A549 (cell line): ENCODE results near the gene SLCO1A2. TPM values are rescaled to one million over a fixed set of nuclear protein-coding genes. Genes with fewer than 3 reads are reported as not detected.

ENCODE experiments used
- ATAC-seq, 2 experiments: fragments of 200-7000 bp in 1 of 2; fragments of >200 bp in 1 of 2; cut with Nextera tagmentation in 1 of 2; cut with Tn5 transposase in 1 of 2; 3 replicates each; pipeline versions ENCODE4 v1.8.0 to v1.9.1; 2018 to 2020; ENCODE audit warnings: mild to moderate bottlenecking in 1 of 2, moderate library complexity in 1 of 2
- CTCF ChIA-PET: fragments of 300-600 bp; sonication (Branson Sonifier 250); formaldehyde crosslinking; extraction: SDS; loops from one replicate; lab custom pipeline; 2021; ENCODE audit warnings: antibody characterized with exemption, inconsistent platforms; lab: Yijun Ruan, JAX
- POLR2A ChIA-PET: fragments of 350-600 bp; formaldehyde crosslinking; extraction: SDS; loops from one replicate; lab custom pipeline; 2021; ENCODE audit warnings: antibody characterized with exemption, inconsistent platforms; lab: Yijun Ruan, JAX
- DNase-seq, 2 experiments: peaks; one replicate each; pipeline versions ENCODE4 v3.0.0 to v3.0.0-alpha.2; 2011 to 2016; ENCODE audit warnings: low read depth in 1 of 2, low spot score in 1 of 2
- FAIRE-seq: peaks from 2 replicates; lab custom pipeline; 2011; peaks lifted over from hg19 to GRCh38; lab: Jason Lieb, UNC
- H3K27ac ChIP-seq, 2 experiments: fragments of >200 bp; sonication (Bioruptor Twin); formaldehyde crosslinking; 3 replicates each; pipeline ENCODE4 v1.5.1; 2016 to 2017
- H3K4me1 ChIP-seq: fragments of >200 bp; sonication (Bioruptor Twin); formaldehyde crosslinking; 3 replicates; pipeline ENCODE4 v1.6.1; 2016
- H3K4me2 ChIP-seq: fragments of >200 bp; sonication (Bioruptor Twin); formaldehyde crosslinking; 3 replicates; pipeline ENCODE4 v1.6.1; 2016
- H3K4me3 ChIP-seq: fragments of >200 bp; sonication (Bioruptor Twin); formaldehyde crosslinking; 3 replicates; pipeline ENCODE4 v1.5.1; 2016
- H3K9me3 ChIP-seq: fragments of >200 bp; sonication (Bioruptor Twin); formaldehyde crosslinking; 3 replicates; pipeline ENCODE4 v1.6.1; 2016
- BHLHE40 ChIP-seq: IDR thresholded peaks from 2 replicates; pipeline ENCODE4 v1.6.1; 2012; ENCODE audit warnings: low read depth, low read length, inconsistent platforms
- CBX2 ChIP-seq: fragments of 200-600 bp; sonication (generic); IDR thresholded peaks from 2 replicates; pipeline ENCODE4 v1.6.1; 2016; ENCODE audit warnings: low read depth, mild to moderate bottlenecking, borderline replicate concordance
- CEBPB ChIP-seq, 2 experiments: fragments of >200 bp in 1 of 2; sonication (Bioruptor Twin) in 1 of 2; formaldehyde crosslinking in 1 of 2; IDR thresholded peaks; 2 replicates each; pipeline ENCODE4 v1.6.1; 2012 to 2016
- CHD2 ChIP-seq: fragments of 150-350 bp; IDR thresholded peaks from 2 replicates; pipeline ENCODE4 v1.6.1; 2014; ENCODE audit warnings: low read length; ENCODE audit not compliant: partially characterized antibody
- EHF ChIP-seq: fragments of 250-450 bp; sonication (Bioruptor Pico); IDR thresholded peaks from 2 replicates; pipeline ENCODE4 v1.5.0; 2020; ENCODE audit warnings: mild to moderate bottlenecking
- EHMT2 ChIP-seq: fragments of 200-600 bp; sonication (generic); IDR thresholded peaks from 2 replicates; pipeline ENCODE4 v1.6.1; 2016; ENCODE audit warnings: antibody characterized with exemption, low read depth, mild to moderate bottlenecking, moderate library complexity
- EP300 ChIP-seq, 2 experiments: fragments of >200 bp; sonication (Bioruptor Twin); formaldehyde crosslinking; IDR thresholded peaks; 2 replicates in 1 of 2; 3 replicates in 1 of 2; pipeline ENCODE4 v1.6.1; 2016 to 2017
- HOXA7 ChIP-seq: fragments of 250-450 bp; sonication (Bioruptor Pico); IDR thresholded peaks from 2 replicates; pipeline ENCODE4 v1.5.0; 2020; ENCODE audit warnings: mild to moderate bottlenecking, moderate library complexity
- JUNB ChIP-seq: fragments of >200 bp; sonication (Bioruptor Twin); formaldehyde crosslinking; IDR thresholded peaks from 2 replicates; pipeline ENCODE4 v1.6.1; 2016
- PHF8 ChIP-seq: fragments of 200-600 bp; sonication (generic); IDR thresholded peaks from 2 replicates; pipeline ENCODE4 v1.6.1; 2016; ENCODE audit warnings: low read depth, mild to moderate bottlenecking, antibody characterized with exemption, moderate library complexity, borderline replicate concordance
- POLR2AphosphoS2 ChIP-seq: conservative IDR thresholded peaks from 2 replicates; pipeline ENCODE4 v1.6.1; 2012; ENCODE audit warnings: low read length, improper control_type of control experiment, inconsistent platforms
- RFX5 ChIP-seq: fragments of 450-650 bp; IDR thresholded peaks from 2 replicates; pipeline ENCODE4 v1.7.1; 2014; ENCODE audit warnings: antibody characterized with exemption, mild to moderate bottlenecking, moderate library complexity
- RNF2 ChIP-seq: fragments of 200-600 bp; sonication (generic); IDR thresholded peaks from 2 replicates; pipeline ENCODE4 v1.6.1; 2016; ENCODE audit warnings: low read depth, mild to moderate bottlenecking, antibody characterized with exemption, moderate library complexity, borderline replicate concordance
- SMC3 ChIP-seq: fragments of >200 bp; sonication (Bioruptor Twin); formaldehyde crosslinking; IDR thresholded peaks from 3 replicates; pipeline ENCODE4 v1.6.1; 2018; ENCODE audit warnings: inconsistent platforms
- SREBF2 ChIP-seq: fragments of 450-650 bp; IDR thresholded peaks from 2 replicates; pipeline ENCODE4 v1.6.1; 2014; ENCODE audit warnings: mild to moderate bottlenecking, moderate library complexity
- TFCP2L1 ChIP-seq: fragments of 250-450 bp; sonication (Bioruptor Pico); IDR thresholded peaks from 2 replicates; pipeline ENCODE4 v1.5.0; 2021; ENCODE audit warnings: mild to moderate bottlenecking
- WGBS: methylation state at CpG from one replicate; pipeline ENCODE4 v1.1.6; 2017; ENCODE audit errors: missing lambda C conversion rate; 5-methylcytosine and 5-hydroxymethylcytosine counted together
- polyA plus RNA-seq, 4 experiments: library from polyadenylated mRNA; depleted of rRNA in 3 of 4; stranded (reverse); fragments of >200 nt; fragmentation: RNase III in 1 of 4; extraction: RNeasy Plus Mini Kit Qiagen cat#74134 plus additional on column Dnase treatment in 1 of 4; gene quantifications; 2 replicates in 3 of 4; 3 replicates in 1 of 4; pipeline ENCODE4 v1.2.3, GENCODE V29; 2011 to 2017
- TF ChIP-seq, protein P1 (sequence below): fragments of >200 bp; sonication (Bioruptor Twin); formaldehyde crosslinking; IDR thresholded peaks from 3 replicates; pipeline ENCODE4 v1.6.1; 2016
- TF ChIP-seq, protein P2 (sequence below): IDR thresholded peaks from 2 replicates; pipeline ENCODE4 v1.6.1; 2012
- TF ChIP-seq, protein P3 (sequence below): IDR thresholded peaks from 2 replicates; pipeline ENCODE4 v1.6.1; 2012
- TF ChIP-seq, protein P4 (sequence below): fragments of 250-450 bp; sonication (Bioruptor Pico); IDR thresholded peaks from 2 replicates; pipeline ENCODE4 v1.5.0; 2020; ENCODE audit warnings: low read depth, mild to moderate bottlenecking, moderate library complexity
- TF ChIP-seq, protein P5 (sequence below): fragments of 200-600 bp; sonication (generic); IDR thresholded peaks from 2 replicates; pipeline ENCODE4 v1.6.1; 2016; ENCODE audit warnings: antibody characterized with exemption, mild to moderate bottlenecking, moderate library complexity

Gene SLCO1A2
- polyA plus RNA-seq, 2 of the 4 experiments (the other 2 are of a cell fraction), result 0.08 to 0.31 TPM

DNA sequence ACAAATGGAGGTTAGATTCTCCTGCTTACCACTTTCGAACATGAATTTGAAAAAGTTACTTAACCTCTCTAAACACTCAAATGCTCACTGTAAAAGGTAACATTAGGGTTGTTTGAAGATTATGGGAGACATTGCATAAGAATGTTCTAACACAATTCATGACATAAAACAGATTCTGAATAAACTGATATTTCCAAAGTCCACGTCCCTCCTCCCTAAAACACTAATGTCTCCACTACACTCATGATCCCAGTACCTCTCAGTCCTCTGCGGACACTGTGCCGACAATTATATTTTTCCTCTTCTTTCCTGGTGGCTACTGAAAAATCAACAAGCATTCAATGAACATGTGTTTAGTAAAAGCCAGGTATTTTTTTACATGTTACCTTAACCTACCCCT, 19.2 kb upstream of the SLCO1A2 start:
- no peaks in the 10 kb centered on the region for H3K9me3 ChIP-seq
- FAIRE-seq (no peak), DNase-seq (no peak), ATAC-seq (0 out of 6 replicates have a peak, but pooled peaks of 1 of the 2 experiments have one; percentile 13)
- no peak overlapping the region for H3K4me3 ChIP-seq
- ChIA-PET CTCF (no interaction called here), POLR2A (no interaction called here)
- 80% methylated on average over 4 of the region's 4 CpGs for WGBS
- H3K4me1 ChIP-seq, result no peaks in the 10 kb centered on the region
- no peak for TF ChIP-seq HOXA7
- no peak for TF ChIP-seq CEBPB (IDR thresholded peaks at IDR 0.05)
- TF ChIP-seq EHF (CRISPR knock-in tag), result no peak
- TF ChIP-seq POLR2AphosphoS2, result no peak
- TF ChIP-seq, protein P1, sequence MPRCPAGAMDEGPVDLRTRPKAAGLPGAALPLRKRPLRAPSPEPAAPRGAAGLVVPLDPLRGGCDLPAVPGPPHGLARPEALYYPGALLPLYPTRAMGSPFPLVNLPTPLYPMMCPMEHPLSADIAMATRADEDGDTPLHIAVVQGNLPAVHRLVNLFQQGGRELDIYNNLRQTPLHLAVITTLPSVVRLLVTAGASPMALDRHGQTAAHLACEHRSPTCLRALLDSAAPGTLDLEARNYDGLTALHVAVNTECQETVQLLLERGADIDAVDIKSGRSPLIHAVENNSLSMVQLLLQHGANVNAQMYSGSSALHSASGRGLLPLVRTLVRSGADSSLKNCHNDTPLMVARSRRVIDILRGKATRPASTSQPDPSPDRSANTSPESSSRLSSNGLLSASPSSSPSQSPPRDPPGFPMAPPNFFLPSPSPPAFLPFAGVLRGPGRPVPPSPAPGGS, result no peak
- no peak for TF ChIP-seq TFCP2L1 (CRISPR knock-in tag)
- TF ChIP-seq SREBF2, result no peak
- TF ChIP-seq, protein P2, sequence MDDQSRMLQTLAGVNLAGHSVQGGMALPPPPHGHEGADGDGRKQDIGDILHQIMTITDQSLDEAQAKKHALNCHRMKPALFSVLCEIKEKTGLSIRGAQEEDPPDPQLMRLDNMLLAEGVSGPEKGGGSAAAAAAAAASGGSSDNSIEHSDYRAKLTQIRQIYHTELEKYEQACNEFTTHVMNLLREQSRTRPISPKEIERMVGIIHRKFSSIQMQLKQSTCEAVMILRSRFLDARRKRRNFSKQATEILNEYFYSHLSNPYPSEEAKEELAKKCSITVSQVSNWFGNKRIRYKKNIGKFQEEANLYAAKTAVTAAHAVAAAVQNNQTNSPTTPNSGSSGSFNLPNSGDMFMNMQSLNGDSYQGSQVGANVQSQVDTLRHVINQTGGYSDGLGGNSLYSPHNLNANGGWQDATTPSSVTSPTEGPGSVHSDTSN, result no peak
- TF ChIP-seq, protein P3, sequence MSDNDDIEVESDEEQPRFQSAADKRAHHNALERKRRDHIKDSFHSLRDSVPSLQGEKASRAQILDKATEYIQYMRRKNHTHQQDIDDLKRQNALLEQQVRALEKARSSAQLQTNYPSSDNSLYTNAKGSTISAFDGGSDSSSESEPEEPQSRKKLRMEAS, result no peak
- no peak for TF ChIP-seq EHMT2
- TF ChIP-seq EP300 (IDR thresholded peaks at IDR 0.05), result no peak
- no peak for TF ChIP-seq CBX2
- no peak for TF ChIP-seq CHD2
- TF ChIP-seq JUNB, result no peak
- TF ChIP-seq BHLHE40, result no peak
- no peak overlapping the region for H3K27ac ChIP-seq
- no peak overlapping the region for H3K4me2 ChIP-seq

DNA sequence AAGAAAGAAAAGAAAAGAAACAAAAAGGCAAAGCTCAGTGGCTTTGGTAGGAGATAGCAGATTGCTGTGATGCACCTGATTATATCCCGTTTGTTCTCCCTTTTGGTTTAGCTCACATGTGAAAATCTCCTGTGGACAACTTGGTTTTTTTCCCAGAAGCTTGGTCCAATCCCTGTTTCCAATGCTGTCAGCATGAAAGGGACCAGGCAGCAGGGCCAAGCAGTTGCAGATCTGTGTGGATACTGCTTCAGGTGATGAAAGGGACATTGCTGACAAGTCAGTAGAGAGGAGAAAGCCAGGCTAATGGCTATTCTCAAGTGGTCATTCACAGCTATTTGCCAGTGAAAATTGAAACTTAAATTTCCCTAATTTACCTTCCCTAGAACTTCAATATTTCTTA, 18.8 kb upstream of the SLCO1A2 start:
- no peak for ATAC-seq
- no peak for FAIRE-seq
- Histone ChIP-seq H3K9me3 (no peaks in the 10 kb centered on the region), H3K27ac (no peak overlapping the region), H3K4me3 (no peak overlapping the region), H3K4me2 (no peak overlapping the region), H3K4me1 (no peaks in the 10 kb centered on the region)
- WGBS, result 61% methylated on average over 1 of the region's 1 CpG
- ChIA-PET CTCF (no interaction called here), POLR2A (no interaction called here)
- no peak for DNase-seq
- TF ChIP-seq EHMT2 (no peak), RNF2 (no peak), PHF8 (no peak), EP300 (IDR thresholded peaks at IDR 0.05) (no peak), CHD2 (no peak), CBX2 (no peak), SREBF2 (no peak), SMC3 (no peak), RFX5 (no peak)
- TF ChIP-seq, protein P4, sequence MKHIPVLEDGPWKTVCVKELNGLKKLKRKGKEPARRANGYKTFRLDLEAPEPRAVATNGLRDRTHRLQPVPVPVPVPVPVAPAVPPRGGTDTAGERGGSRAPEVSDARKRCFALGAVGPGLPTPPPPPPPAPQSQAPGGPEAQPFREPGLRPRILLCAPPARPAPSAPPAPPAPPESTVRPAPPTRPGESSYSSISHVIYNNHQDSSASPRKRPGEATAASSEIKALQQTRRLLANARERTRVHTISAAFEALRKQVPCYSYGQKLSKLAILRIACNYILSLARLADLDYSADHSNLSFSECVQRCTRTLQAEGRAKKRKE, result no peak
- TF ChIP-seq, protein P5, sequence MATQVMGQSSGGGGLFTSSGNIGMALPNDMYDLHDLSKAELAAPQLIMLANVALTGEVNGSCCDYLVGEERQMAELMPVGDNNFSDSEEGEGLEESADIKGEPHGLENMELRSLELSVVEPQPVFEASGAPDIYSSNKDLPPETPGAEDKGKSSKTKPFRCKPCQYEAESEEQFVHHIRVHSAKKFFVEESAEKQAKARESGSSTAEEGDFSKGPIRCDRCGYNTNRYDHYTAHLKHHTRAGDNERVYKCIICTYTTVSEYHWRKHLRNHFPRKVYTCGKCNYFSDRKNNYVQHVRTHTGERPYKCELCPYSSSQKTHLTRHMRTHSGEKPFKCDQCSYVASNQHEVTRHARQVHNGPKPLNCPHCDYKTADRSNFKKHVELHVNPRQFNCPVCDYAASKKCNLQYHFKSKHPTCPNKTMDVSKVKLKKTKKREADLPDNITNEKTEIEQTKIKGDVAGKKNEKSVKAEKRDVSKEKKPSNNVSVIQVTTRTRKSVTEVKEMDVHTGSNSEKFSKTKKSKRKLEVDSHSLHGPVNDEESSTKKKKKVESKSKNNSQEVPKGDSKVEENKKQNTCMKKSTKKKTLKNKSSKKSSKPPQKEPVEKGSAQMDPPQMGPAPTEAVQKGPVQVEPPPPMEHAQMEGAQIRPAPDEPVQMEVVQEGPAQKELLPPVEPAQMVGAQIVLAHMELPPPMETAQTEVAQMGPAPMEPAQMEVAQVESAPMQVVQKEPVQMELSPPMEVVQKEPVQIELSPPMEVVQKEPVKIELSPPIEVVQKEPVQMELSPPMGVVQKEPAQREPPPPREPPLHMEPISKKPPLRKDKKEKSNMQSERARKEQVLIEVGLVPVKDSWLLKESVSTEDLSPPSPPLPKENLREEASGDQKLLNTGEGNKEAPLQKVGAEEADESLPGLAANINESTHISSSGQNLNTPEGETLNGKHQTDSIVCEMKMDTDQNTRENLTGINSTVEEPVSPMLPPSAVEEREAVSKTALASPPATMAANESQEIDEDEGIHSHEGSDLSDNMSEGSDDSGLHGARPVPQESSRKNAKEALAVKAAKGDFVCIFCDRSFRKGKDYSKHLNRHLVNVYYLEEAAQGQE, result no peak
- TF ChIP-seq, protein P3, result no peak
